HG02970 (cell line): Measurements from ENCODE around the gene FTCD.
"Not testable (repeated sequence)": the region's sequence is repeated elsewhere in the genome, so short reads cannot be mapped to it uniquely, and the experiment has no call there.

Source experiments
- ATAC-seq: cut with Tn5 transposase; IDR thresholded peaks from one replicate; pipeline ENCODE4 v1.9.1; 2021; ENCODE audit warnings: mild to moderate bottlenecking, moderate library complexity, moderate number of reproducible peaks; ENCODE audit not compliant: unreplicated experiment, low FRiP score

The FTCD gene

GRCh38 chr21:46171996-46172862 is 16.9 kb upstream of the FTCD start:
- ATAC-seq: no peak

- no peak for ATAC-seq
Measured at GRCh38 chr21:46171585-46171984, 16.2 kb upstream of the FTCD start.

GRCh38 chr21:46170436-46171193 is 15.2 kb upstream of the FTCD start:
- ATAC-seq: not testable (repeated sequence)

GRCh38 chr21:46168659-46169386 is 13.4 kb upstream of the FTCD start:
- ATAC-seq: no peak

- no peak for ATAC-seq
Measured at GRCh38 chr21:46168238-46168637, 12.9 kb upstream of the FTCD start.

- no peak for ATAC-seq
Measured at GRCh38 chr21:46165098-46165497, 9.7 kb upstream of the FTCD start.

- ATAC-seq: no peak
Measured at GRCh38 chr21:46163380-46163779, 8.0 kb upstream of the FTCD start.

GRCh38 chr21:46161633-46162592 is 6.5 kb upstream of the FTCD start:
- no peak for ATAC-seq

- ATAC-seq: no peak
Measured at GRCh38 chr21:46160907-46161632, 5.7 kb upstream of the FTCD start.

GRCh38 chr21:46160657-46160906 is 5.2 kb upstream of the FTCD start:
- no peak for ATAC-seq

- ATAC-seq: no peak
Measured at GRCh38 chr21:46159841-46160656, 4.7 kb upstream of the FTCD start.

GRCh38 chr21:46159390-46159789 is 4.0 kb upstream of the FTCD start:
- no peak for ATAC-seq

GRCh38 chr21:46158666-46159300 is 3.4 kb upstream of the FTCD start:
- ATAC-seq: no peak

GRCh38 chr21:46157987-46158451 is 2.6 kb upstream of the FTCD start:
- no peak for ATAC-seq

GRCh38 chr21:46157396-46157986 is 2.1 kb upstream of the FTCD start:
- no peak for ATAC-seq

- no peak for ATAC-seq
Measured at GRCh38 chr21:46156678-46157077, 1.3 kb upstream of the FTCD start.

- no peak for ATAC-seq
Measured at GRCh38 chr21:46156378-46156645, 933 bp upstream of the FTCD start.

GRCh38 chr21:46154955-46155513 is 345 bp downstream of the FTCD start:
- no peak for ATAC-seq
